ENCODE results near the gene RICTOR.

GRCh38 chr5:39022151-39022550 lies 52.0 kb downstream of the RICTOR start:
- TF ChIP-seq CTCF (IDR thresholded peaks at IDR 0.05; ENCODE audit: insufficient read depth, low read length, poor library complexity, severe bottlenecking) (no peak), EZH2phosphoT487 (conservative IDR thresholded peaks at IDR 0.05; ENCODE audit: low read length) (no peak)

All from SU-DHL-6 (cell line).